Panc1 (cell line): ENCODE measurements around the gene NKX2-2. TPM values are rescaled to one million over a fixed set of nuclear protein-coding genes. Genes with fewer than 3 reads are reported as not detected.

ENCODE experiments used
- ATAC-seq: fragments of 200-7000 bp; cut with Tn5 transposase; 2 replicates; pipeline ENCODE4 v1.9.1; 2020; ENCODE audit warnings: mild to moderate bottlenecking, moderate library complexity
- BruUV-seq: library from RNA; stranded (reverse); fragments of 400-500 nt; replicated peaks from 2 replicates; lab custom pipeline; 2021; lab: Mats Ljungman, UMichigan
- CTCF ChIA-PET: fragments of 300-600 bp; sonication (Branson Sonifier 250); formaldehyde crosslinking; loops from one replicate; lab custom pipeline; 2022; ENCODE audit warnings: antibody characterized with exemption; lab: Charles Lee
- POLR2A ChIA-PET: fragments of 300-600 bp; sonication (Branson Sonifier 250); formaldehyde crosslinking; loops from one replicate; lab custom pipeline; 2022; ENCODE audit warnings: antibody characterized with exemption; lab: Charles Lee
- DNase-seq: peaks from one replicate; pipeline ENCODE4 v3.0.0-alpha.2; 2010; ENCODE audit warnings: low read depth, low spot score
- H3K27ac ChIP-seq: 2 replicates; pipeline ENCODE4 v1.5.1; 2011; ENCODE audit warnings: mild to moderate bottlenecking, low read length, inconsistent platforms
- H3K27me3 ChIP-seq: fragments of 200-500 bp; sonication (Bioruptor generic); 2 replicates; pipeline ENCODE4 v1.6.0; 2014; ENCODE audit warnings: low read length, inconsistent platforms; ENCODE audit not compliant: control insufficient read depth, insufficient read depth
- H3K36me3 ChIP-seq: fragments of 200-500 bp; sonication (Bioruptor generic); 2 replicates; pipeline ENCODE4 v1.5.1; 2014; ENCODE audit warnings: inconsistent platforms, mild to moderate bottlenecking, low read length, moderate library complexity; ENCODE audit not compliant: control insufficient read depth, insufficient read depth
- H3K4me1 ChIP-seq: 2 replicates; pipeline ENCODE4 v1.5.1; 2011; ENCODE audit warnings: inconsistent platforms, mild to moderate bottlenecking, low read length, moderate library complexity; ENCODE audit not compliant: control insufficient read depth, insufficient read depth
- H3K4me3 ChIP-seq, 2 experiments: 2 replicates each; pipeline ENCODE4 v1.5.1; 2011 to 2012; ENCODE audit warnings: low read depth in 2 of 2, low read length in 2 of 2, mild to moderate bottlenecking in 2 of 2, inconsistent platforms in 1 of 2, moderate library complexity in 1 of 2
- H3K9me3 ChIP-seq: fragments of 200-500 bp; sonication (Bioruptor generic); 2 replicates; pipeline ENCODE4 v1.5.1; 2014; ENCODE audit warnings: low read depth, mild to moderate bottlenecking, inconsistent platforms, low read length, moderate library complexity; ENCODE audit not compliant: control insufficient read depth, insufficient read depth
- POLR2AphosphoS5 ChIP-seq: IDR thresholded peaks from 2 replicates; pipeline ENCODE4 v1.6.1; 2012; ENCODE audit warnings: mild to moderate bottlenecking, low read depth, low read length, moderate library complexity
- SIN3A ChIP-seq: IDR thresholded peaks from 2 replicates; pipeline ENCODE4 v1.6.1; 2012; ENCODE audit warnings: low read depth, mild to moderate bottlenecking, low read length, moderate library complexity, borderline replicate concordance; ENCODE audit not compliant: insufficient read depth
- TCF7L2 ChIP-seq: IDR thresholded peaks from 2 replicates; pipeline ENCODE4 v1.6.1; 2011; ENCODE audit warnings: mild to moderate bottlenecking, low read depth, low read length, inconsistent platforms
- in situ Hi-C: cut with HindIII; loops from 2 replicates; pipeline ENCODE4 v1.10.0; 2016; ENCODE audit warnings: low sequenced_read_pairs, low pct_unique_long_range_greater_than_20kb
- intact Hi-C: fragments of 100-400 bp; cut with micrococcal nuclease; formaldehyde crosslinking; loops from one replicate; pipeline ENCODE4 v1.10.0; 2022; ENCODE audit not compliant: unreplicated experiment
- total RNA-seq: library from RNA; stranded (reverse); gene quantifications from one replicate; pipeline ENCODE4 v1.2.1, GENCODE V29; 2021; ENCODE audit not compliant: unreplicated experiment
- TF ChIP-seq, protein P1 (sequence below): fragments of 450-650 bp; IDR thresholded peaks from 2 replicates; pipeline ENCODE4 v1.5.1; 2017; ENCODE audit warnings: mild to moderate bottlenecking
- TF ChIP-seq, protein P2 (sequence below), 2 experiments: IDR thresholded peaks; 2 replicates each; pipeline ENCODE4 v1.6.1; 2011 to 2012; ENCODE audit warnings: low read depth in 2 of 2, control low read depth in 1 of 2, low read length in 1 of 2, mild to moderate bottlenecking in 1 of 2, moderate library complexity in 1 of 2; ENCODE audit not compliant: insufficient read depth in 1 of 2

The NKX2-2 gene
- total RNA-seq, 1 experiment from 2014 or later, result not detected

DNA sequence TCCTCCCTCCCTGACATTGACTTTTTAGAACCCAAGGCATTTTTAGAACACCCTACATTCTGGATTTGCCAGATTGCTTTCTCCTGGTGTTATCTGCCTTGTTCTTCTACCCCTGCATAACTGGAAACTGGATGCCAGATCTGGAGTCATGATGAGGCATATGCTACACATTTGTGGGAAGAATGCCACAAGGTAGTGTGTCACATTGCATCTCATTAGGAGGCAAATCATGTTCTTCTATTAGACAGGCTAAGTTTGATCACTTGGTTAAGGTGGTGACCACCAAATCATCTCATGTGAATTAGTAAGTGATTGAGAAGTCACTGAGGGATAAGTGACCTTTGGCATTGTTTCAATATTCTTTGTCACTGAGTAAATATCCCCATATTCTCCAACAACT is 12.9 kb upstream of the NKX2-2 start:
- intact Hi-C loops (no loop called here), in situ Hi-C loops (no loop called here)
- H3K27me3 ChIP-seq, result peaks cover 10% of the 10 kb centered on the region
- BruUV-seq, result no TSS peak
- H3K9me3 ChIP-seq, result no peaks in the 10 kb centered on the region
- POLR2A ChIA-PET, result no interaction called here
- DNase-seq, result no peak
- no peak overlapping the region for H3K27ac ChIP-seq
- no peak for ATAC-seq
- no peaks in the 10 kb centered on the region for H3K36me3 ChIP-seq
- H3K4me1 ChIP-seq, result no peaks in the 10 kb centered on the region
- no peak overlapping the region for H3K4me3 ChIP-seq
- CTCF ChIA-PET, result no interaction called here
- no peak for TF ChIP-seq SIN3A
- no peak for TF ChIP-seq TCF7L2
- TF ChIP-seq, protein P1, sequence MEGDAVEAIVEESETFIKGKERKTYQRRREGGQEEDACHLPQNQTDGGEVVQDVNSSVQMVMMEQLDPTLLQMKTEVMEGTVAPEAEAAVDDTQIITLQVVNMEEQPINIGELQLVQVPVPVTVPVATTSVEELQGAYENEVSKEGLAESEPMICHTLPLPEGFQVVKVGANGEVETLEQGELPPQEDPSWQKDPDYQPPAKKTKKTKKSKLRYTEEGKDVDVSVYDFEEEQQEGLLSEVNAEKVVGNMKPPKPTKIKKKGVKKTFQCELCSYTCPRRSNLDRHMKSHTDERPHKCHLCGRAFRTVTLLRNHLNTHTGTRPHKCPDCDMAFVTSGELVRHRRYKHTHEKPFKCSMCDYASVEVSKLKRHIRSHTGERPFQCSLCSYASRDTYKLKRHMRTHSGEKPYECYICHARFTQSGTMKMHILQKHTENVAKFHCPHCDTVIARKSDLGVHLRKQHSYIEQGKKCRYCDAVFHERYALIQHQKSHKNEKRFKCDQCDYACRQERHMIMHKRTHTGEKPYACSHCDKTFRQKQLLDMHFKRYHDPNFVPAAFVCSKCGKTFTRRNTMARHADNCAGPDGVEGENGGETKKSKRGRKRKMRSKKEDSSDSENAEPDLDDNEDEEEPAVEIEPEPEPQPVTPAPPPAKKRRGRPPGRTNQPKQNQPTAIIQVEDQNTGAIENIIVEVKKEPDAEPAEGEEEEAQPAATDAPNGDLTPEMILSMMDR, result no peak
- TF ChIP-seq, protein P2, sequence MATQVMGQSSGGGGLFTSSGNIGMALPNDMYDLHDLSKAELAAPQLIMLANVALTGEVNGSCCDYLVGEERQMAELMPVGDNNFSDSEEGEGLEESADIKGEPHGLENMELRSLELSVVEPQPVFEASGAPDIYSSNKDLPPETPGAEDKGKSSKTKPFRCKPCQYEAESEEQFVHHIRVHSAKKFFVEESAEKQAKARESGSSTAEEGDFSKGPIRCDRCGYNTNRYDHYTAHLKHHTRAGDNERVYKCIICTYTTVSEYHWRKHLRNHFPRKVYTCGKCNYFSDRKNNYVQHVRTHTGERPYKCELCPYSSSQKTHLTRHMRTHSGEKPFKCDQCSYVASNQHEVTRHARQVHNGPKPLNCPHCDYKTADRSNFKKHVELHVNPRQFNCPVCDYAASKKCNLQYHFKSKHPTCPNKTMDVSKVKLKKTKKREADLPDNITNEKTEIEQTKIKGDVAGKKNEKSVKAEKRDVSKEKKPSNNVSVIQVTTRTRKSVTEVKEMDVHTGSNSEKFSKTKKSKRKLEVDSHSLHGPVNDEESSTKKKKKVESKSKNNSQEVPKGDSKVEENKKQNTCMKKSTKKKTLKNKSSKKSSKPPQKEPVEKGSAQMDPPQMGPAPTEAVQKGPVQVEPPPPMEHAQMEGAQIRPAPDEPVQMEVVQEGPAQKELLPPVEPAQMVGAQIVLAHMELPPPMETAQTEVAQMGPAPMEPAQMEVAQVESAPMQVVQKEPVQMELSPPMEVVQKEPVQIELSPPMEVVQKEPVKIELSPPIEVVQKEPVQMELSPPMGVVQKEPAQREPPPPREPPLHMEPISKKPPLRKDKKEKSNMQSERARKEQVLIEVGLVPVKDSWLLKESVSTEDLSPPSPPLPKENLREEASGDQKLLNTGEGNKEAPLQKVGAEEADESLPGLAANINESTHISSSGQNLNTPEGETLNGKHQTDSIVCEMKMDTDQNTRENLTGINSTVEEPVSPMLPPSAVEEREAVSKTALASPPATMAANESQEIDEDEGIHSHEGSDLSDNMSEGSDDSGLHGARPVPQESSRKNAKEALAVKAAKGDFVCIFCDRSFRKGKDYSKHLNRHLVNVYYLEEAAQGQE (IDR thresholded peaks at IDR 0.05; ENCODE audit: insufficient read depth in 1 of 2, low read depth in 2 of 2, low read length in 1 of 2), result no peak
- no peak for TF ChIP-seq POLR2AphosphoS5

DNA sequence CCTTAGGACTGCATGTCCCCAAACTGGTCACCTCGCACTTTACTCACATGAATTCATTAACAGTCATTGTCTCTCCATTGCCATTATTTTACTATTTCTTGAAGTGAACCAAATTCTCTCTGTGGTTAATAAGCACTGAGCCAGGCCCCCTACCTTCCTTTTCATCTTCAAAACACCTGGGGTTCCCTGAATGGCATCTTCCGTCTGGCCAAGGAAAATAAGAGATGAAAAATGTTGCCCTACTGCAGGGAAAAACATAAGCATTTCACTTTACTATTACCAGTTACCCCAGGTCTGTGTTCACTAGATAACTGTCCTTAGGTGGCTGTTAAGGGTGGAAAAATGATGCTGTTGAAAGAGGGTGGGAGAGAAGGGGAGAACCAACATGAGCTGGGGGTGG is 10.0 kb upstream of the NKX2-2 start:
- ChIA-PET POLR2A (no interaction called here), CTCF (no interaction called here)
- no peak for DNase-seq
- Histone ChIP-seq H3K27me3 (peaks cover 27% of the 10 kb centered on the region), H3K4me1 (no peaks in the 10 kb centered on the region), H3K4me3 (no peak overlapping the region), H3K36me3 (no peaks in the 10 kb centered on the region), H3K27ac (no peak overlapping the region), H3K9me3 (no peaks in the 10 kb centered on the region)
- no TSS peak for BruUV-seq
- intact Hi-C loops, result no loop called here
- in situ Hi-C loops, result no loop called here
- TF ChIP-seq SIN3A, result no peak
- TF ChIP-seq POLR2AphosphoS5, result no peak
- TF ChIP-seq, protein P1, result no peak
- no peak for TF ChIP-seq TCF7L2
- TF ChIP-seq, protein P2 (IDR thresholded peaks at IDR 0.05; ENCODE audit: insufficient read depth in 1 of 2, low read depth in 2 of 2, low read length in 1 of 2), result no peak
- no peak for ATAC-seq
